MM.1S (cell line): ENCODE data around the gene RHOC.

ENCODE experiments used
- DNase-seq: peaks from one replicate; pipeline ENCODE4 v3.0.0-alpha.2; 2015
- H2AFZ ChIP-seq: fragments of 300-600 bp; sonication (generic); 2 replicates; pipeline ENCODE4 v1.6.0; 2016; ENCODE audit warnings: antibody characterized with exemption, low read length
- H3F3A ChIP-seq: fragments of 300-600 bp; sonication (generic); 2 replicates; pipeline ENCODE4 v1.6.1; 2016; ENCODE audit warnings: mild to moderate bottlenecking, antibody characterized with exemption, low read length, moderate library complexity, mixed read lengths; ENCODE audit not compliant: insufficient read depth
- H3K27ac ChIP-seq: fragments of 300-600 bp; sonication (generic); 2 replicates; pipeline ENCODE4 v1.5.1; 2016; ENCODE audit warnings: mild to moderate bottlenecking, low read length
- H3K27me3 ChIP-seq: fragments of 300-600 bp; sonication (generic); replicated peaks from 2 replicates; pipeline ENCODE4 v1.6.0; 2016; ENCODE audit warnings: low read length; ENCODE audit not compliant: insufficient read depth
- H3K36me3 ChIP-seq: fragments of 300-600 bp; sonication (generic); replicated peaks from 2 replicates; pipeline ENCODE4 v1.6.1; 2016; ENCODE audit warnings: mild to moderate bottlenecking, low read length, mixed read lengths; ENCODE audit not compliant: insufficient read depth
- H3K4me1 ChIP-seq: fragments of 300-600 bp; sonication (generic); 2 replicates; pipeline ENCODE4 v1.6.1; 2016; ENCODE audit warnings: low read length, mixed read lengths
- H3K4me2 ChIP-seq: fragments of 300-600 bp; sonication (generic); 2 replicates; pipeline ENCODE4 v1.6.0; 2016; ENCODE audit warnings: low read depth, low read length
- H3K4me3 ChIP-seq: fragments of 300-600 bp; sonication (generic); 2 replicates; pipeline ENCODE4 v1.5.1; 2016; ENCODE audit warnings: low read length, mixed read lengths
- H3K79me2 ChIP-seq: fragments of 300-600 bp; sonication (generic); 2 replicates; pipeline ENCODE4 v1.6.1; 2016; ENCODE audit warnings: mixed run types, low read length, mixed read lengths
- H3K9ac ChIP-seq: fragments of 300-600 bp; sonication (generic); 2 replicates; pipeline ENCODE4 v1.6.1; 2016; ENCODE audit warnings: low read length, mixed read lengths
- H3K9me2 ChIP-seq: fragments of 300-600 bp; sonication (generic); replicated peaks from 2 replicates; pipeline ENCODE4 v1.6.1; 2016; ENCODE audit warnings: mild to moderate bottlenecking, low read length, mixed read lengths; ENCODE audit not compliant: insufficient read depth
- H3K9me3 ChIP-seq: fragments of 300-600 bp; sonication (generic); replicated peaks from 2 replicates; pipeline ENCODE4 v1.6.1; 2016; ENCODE audit warnings: mild to moderate bottlenecking, low read length, mixed read lengths; ENCODE audit not compliant: insufficient read depth
- H4K20me1 ChIP-seq: fragments of 300-600 bp; sonication (generic); 2 replicates; pipeline ENCODE4 v1.6.1; 2016; ENCODE audit warnings: mild to moderate bottlenecking, low read length, moderate library complexity, mixed read lengths; ENCODE audit not compliant: insufficient read depth
- EZH2 ChIP-seq: fragments of 300-600 bp; sonication (generic); optimal IDR thresholded peaks from 2 replicates; pipeline ENCODE3; 2017; ENCODE audit warnings: low read depth, mild to moderate bottlenecking, antibody characterized with exemption, low read length, mixed read lengths
- EZH2phosphoT487 ChIP-seq: fragments of 300-600 bp; sonication (generic); IDR thresholded peaks from 2 replicates; pipeline ENCODE4 v1.6.1; 2018; ENCODE audit warnings: antibody characterized with exemption, low read length
- TF ChIP-seq, protein P1 (sequence below): fragments of 300-600 bp; sonication (generic); IDR thresholded peaks from 2 replicates; pipeline ENCODE4 v1.5.1; 2016; ENCODE audit warnings: antibody characterized with exemption, low read length, mixed read lengths

RHOC gene

DNA sequence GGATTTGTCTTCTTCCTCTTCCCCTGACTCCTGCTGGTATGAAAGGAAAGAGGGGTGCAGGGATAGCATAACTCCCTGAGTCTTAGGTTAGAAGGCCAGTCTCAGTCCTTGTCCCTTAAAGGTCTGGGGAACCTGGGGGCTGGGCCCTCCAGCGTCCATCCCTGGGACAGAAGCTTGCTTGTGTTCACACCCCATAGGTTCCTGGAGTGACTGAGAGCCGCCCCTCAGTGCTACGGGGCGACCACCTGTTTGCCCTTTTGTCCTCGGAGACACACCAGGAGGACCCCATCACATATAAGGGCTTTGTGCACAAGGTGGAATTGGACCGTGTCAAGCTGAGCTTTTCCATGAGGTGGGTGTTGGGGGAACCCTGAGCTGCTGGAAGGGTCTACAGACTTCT, 13.1 kb downstream of the RHOC start:
- Histone ChIP-seq H3K4me2 (no peak overlapping the region), H3K36me3 (no peaks in the 10 kb centered on the region)
- DNase-seq, result no peak

DNA sequence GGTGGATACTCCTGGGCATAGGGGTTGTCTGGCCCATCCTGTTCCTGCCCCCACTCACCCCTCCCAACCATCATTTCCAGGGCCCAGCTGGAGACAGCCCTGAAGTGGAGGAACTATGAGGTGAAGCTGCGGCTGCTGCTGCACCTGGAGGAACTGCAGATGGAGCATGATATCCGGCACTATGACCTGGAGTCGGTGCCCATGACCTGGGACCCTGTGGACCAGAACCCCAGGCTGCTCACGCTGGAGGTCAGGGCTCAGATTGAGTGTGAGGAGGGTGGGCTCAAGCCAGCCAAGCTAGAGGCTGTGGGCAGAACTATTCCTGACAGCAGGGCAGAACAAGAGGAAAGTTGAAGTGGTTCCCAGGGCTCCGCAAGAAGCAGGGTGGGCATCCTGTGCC, 14.2 kb downstream of the RHOC start:
- Histone ChIP-seq H3K79me2 (no peaks in the 10 kb centered on the region), H3F3A (no peaks in the 10 kb centered on the region), H3K4me3 (no peak overlapping the region), H3K9ac (no peak overlapping the region), H3K4me1 (no peaks in the 10 kb centered on the region), H3K36me3 (no peaks in the 10 kb centered on the region), H2AFZ (no peak overlapping the region), H3K9me3 (no peaks in the 10 kb centered on the region), H3K27me3 (no peaks in the 10 kb centered on the region), H4K20me1 (no peaks in the 10 kb centered on the region), H3K4me2 (no peak overlapping the region), H3K9me2 (no peaks in the 10 kb centered on the region), H3K27ac (no peak overlapping the region)
- no peak for TF ChIP-seq EZH2
- no peak for TF ChIP-seq EZH2phosphoT487
- TF ChIP-seq, protein P1, sequence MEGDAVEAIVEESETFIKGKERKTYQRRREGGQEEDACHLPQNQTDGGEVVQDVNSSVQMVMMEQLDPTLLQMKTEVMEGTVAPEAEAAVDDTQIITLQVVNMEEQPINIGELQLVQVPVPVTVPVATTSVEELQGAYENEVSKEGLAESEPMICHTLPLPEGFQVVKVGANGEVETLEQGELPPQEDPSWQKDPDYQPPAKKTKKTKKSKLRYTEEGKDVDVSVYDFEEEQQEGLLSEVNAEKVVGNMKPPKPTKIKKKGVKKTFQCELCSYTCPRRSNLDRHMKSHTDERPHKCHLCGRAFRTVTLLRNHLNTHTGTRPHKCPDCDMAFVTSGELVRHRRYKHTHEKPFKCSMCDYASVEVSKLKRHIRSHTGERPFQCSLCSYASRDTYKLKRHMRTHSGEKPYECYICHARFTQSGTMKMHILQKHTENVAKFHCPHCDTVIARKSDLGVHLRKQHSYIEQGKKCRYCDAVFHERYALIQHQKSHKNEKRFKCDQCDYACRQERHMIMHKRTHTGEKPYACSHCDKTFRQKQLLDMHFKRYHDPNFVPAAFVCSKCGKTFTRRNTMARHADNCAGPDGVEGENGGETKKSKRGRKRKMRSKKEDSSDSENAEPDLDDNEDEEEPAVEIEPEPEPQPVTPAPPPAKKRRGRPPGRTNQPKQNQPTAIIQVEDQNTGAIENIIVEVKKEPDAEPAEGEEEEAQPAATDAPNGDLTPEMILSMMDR, result no peak
- no peak for DNase-seq

More for the DNA sequence above, 13.1 kb downstream of the RHOC start:
- Histone ChIP-seq H3K9me3 (no peaks in the 10 kb centered on the region), H4K20me1 (no peaks in the 10 kb centered on the region), H3K9me2 (no peaks in the 10 kb centered on the region), H3K79me2 (no peaks in the 10 kb centered on the region), H2AFZ (no peak overlapping the region), H3F3A (no peaks in the 10 kb centered on the region), H3K27me3 (no peaks in the 10 kb centered on the region), H3K27ac (no peak overlapping the region), H3K9ac (no peak overlapping the region), H3K4me3 (no peak overlapping the region), H3K4me1 (no peaks in the 10 kb centered on the region)
- TF ChIP-seq, protein P1, result no peak
- TF ChIP-seq EZH2phosphoT487, result no peak
- TF ChIP-seq EZH2, result no peak

DNA sequence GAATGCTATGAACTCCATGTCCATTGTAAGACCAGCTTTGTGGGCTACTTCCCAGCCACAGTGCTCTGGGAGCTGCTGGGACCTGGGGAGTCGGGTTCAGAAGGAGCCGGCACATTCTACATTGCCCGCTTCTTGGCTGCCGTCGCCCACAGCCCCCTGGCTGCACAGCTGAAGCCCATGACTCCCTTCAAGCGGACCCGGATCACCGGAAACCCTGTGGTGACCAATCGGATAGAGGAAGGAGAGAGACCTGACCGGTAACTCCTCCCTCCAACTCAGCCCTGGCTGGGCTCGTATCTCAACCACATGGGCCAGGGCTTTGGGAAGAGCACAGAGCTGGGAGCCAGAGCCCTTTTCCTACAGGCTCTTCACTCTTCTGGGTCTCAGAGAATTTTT, 17.1 kb downstream of the RHOC start:
- Histone ChIP-seq H3K9ac (no peak overlapping the region), H3K36me3 (no peaks in the 10 kb centered on the region), H2AFZ (no peak overlapping the region), H3K79me2 (no peaks in the 10 kb centered on the region), H3K4me2 (no peak overlapping the region), H3K27ac (no peak overlapping the region), H3K4me3 (no peak overlapping the region), H3F3A (no peaks in the 10 kb centered on the region), H3K4me1 (no peaks in the 10 kb centered on the region), H3K9me3 (no peaks in the 10 kb centered on the region), H3K9me2 (no peaks in the 10 kb centered on the region), H4K20me1 (no peaks in the 10 kb centered on the region), H3K27me3 (no peaks in the 10 kb centered on the region)
- no peak for TF ChIP-seq EZH2
- TF ChIP-seq, protein P1, result no peak
- TF ChIP-seq EZH2phosphoT487, result no peak
- no peak for DNase-seq
